OCI-LY3 (cell line): ENCODE data around the gene TIAM2.

Experiments
- H2AFZ ChIP-seq: fragments of 200-600, 300-600 bp; shearing (Covaris generic); 2 replicates; pipeline ENCODE4 v1.6.0; 2014; ENCODE audit warnings: antibody characterized with exemption, low read depth, low read length
- H3K27ac ChIP-seq: fragments of 200-600, 300-600 bp; sonication (generic); 2 replicates; pipeline ENCODE4 v1.5.1; 2014; ENCODE audit warnings: mild to moderate bottlenecking, low read length, moderate library complexity, mixed read lengths
- H3K27me3 ChIP-seq: fragments of 200-600, 300-600 bp; sonication (generic); 2 replicates; pipeline ENCODE4 v1.6.1; 2014; ENCODE audit warnings: low read depth, low read length, mixed read lengths
- H3K36me3 ChIP-seq: fragments of 200-600, 300-600 bp; sonication (generic); replicated peaks from 2 replicates; pipeline ENCODE3; 2014; ENCODE audit warnings: low read depth, low read length, mixed read lengths
- H3K4me1 ChIP-seq: fragments of 300-600, 200-600 bp; sonication (generic); 2 replicates; pipeline ENCODE4 v1.6.1; 2014; ENCODE audit warnings: low read length, mixed read lengths
- H3K4me2 ChIP-seq: fragments of 200-600, 300-600 bp; sonication (generic); 2 replicates; pipeline ENCODE4 v1.6.1; 2014; ENCODE audit warnings: low read length, mixed read lengths
- H3K4me3 ChIP-seq: fragments of 300-600, 200-600 bp; sonication (generic); 2 replicates; pipeline ENCODE4 v1.5.1; 2014; ENCODE audit warnings: antibody characterized with exemption, mild to moderate bottlenecking, low read length, moderate library complexity
- H3K79me2 ChIP-seq: fragments of 300-600, 200-600 bp; shearing (Covaris generic); 2 replicates; pipeline ENCODE4 v1.6.1; 2014; ENCODE audit warnings: mild to moderate bottlenecking, low read length, mixed read lengths
- H3K9ac ChIP-seq: fragments of 300-600, 200-600 bp; shearing (Covaris generic); 2 replicates; pipeline ENCODE4 v1.6.0; 2014; ENCODE audit warnings: mild to moderate bottlenecking, low read length, moderate library complexity
- H3K9me3 ChIP-seq: fragments of 200-600, 300-600 bp; shearing (Covaris generic); 2 replicates; pipeline ENCODE4 v1.6.1; 2014; ENCODE audit warnings: low read length, mixed read lengths; ENCODE audit not compliant: insufficient read depth
- H4K20me1 ChIP-seq: fragments of 200-600, 300-600 bp; sonication (generic); 2 replicates; pipeline ENCODE4 v1.6.1; 2016; ENCODE audit warnings: low read length, mixed read lengths; ENCODE audit not compliant: insufficient read depth
- CTCF ChIP-seq: fragments of 200-600, 300-600 bp; sonication (generic); IDR thresholded peaks from 2 replicates; pipeline ENCODE4 v1.5.1; 2014; ENCODE audit warnings: antibody characterized with exemption, low read length, low read depth
- EZH2phosphoT487 ChIP-seq: fragments of 200-600 bp; shearing (Covaris generic); IDR thresholded peaks from 2 replicates; pipeline ENCODE4 v1.6.1; 2018; ENCODE audit warnings: antibody characterized with exemption, mixed run types, low read depth

TIAM2 gene

GRCh38 chr6:155045561-155046404 is 50.7 kb downstream of the TIAM2 start:
- Histone ChIP-seq H3K4me1 (no peaks in the 10 kb centered on the region), H2AFZ (no peak overlapping the region), H3K79me2 (no peaks in the 10 kb centered on the region), H3K9me3 (no peaks in the 10 kb centered on the region), H3K4me3 (no peak overlapping the region), H3K9ac (no peak overlapping the region), H3K4me2 (no peak overlapping the region), H3K36me3 (no peaks in the 10 kb centered on the region), H4K20me1 (no peaks in the 10 kb centered on the region), H3K27me3 (no peaks in the 10 kb centered on the region), H3K27ac (no peak overlapping the region)
- TF ChIP-seq CTCF (no peak), EZH2phosphoT487 (no peak)

- no peak for TF ChIP-seq CTCF
- no peak for TF ChIP-seq EZH2phosphoT487
- H3K36me3 ChIP-seq = no peaks in the 10 kb centered on the region
- H4K20me1 ChIP-seq = no peaks in the 10 kb centered on the region
- no peak overlapping the region for H2AFZ ChIP-seq
- H3K4me1 ChIP-seq = no peaks in the 10 kb centered on the region
- H3K27ac ChIP-seq = no peak overlapping the region
- no peaks in the 10 kb centered on the region for H3K79me2 ChIP-seq
- H3K4me2 ChIP-seq = no peak overlapping the region
- no peaks in the 10 kb centered on the region for H3K9me3 ChIP-seq
- no peaks in the 10 kb centered on the region for H3K27me3 ChIP-seq
- H3K9ac ChIP-seq = no peak overlapping the region
- no peak overlapping the region for H3K4me3 ChIP-seq
Observed at GRCh38 chr6:155047523-155047922, 52.4 kb downstream of the TIAM2 start.

- Histone ChIP-seq H3K27ac (no peak overlapping the region), H4K20me1 (no peaks in the 10 kb centered on the region), H2AFZ (no peak overlapping the region), H3K4me3 (no peak overlapping the region), H3K79me2 (no peaks in the 10 kb centered on the region), H3K9ac (no peak overlapping the region), H3K4me2 (no peak overlapping the region), H3K36me3 (no peaks in the 10 kb centered on the region), H3K9me3 (no peaks in the 10 kb centered on the region), H3K27me3 (no peaks in the 10 kb centered on the region), H3K4me1 (no peaks in the 10 kb centered on the region)
- TF ChIP-seq EZH2phosphoT487 = no peak
- no peak for TF ChIP-seq CTCF
Observed at GRCh38 chr6:155050311-155050710, 55.2 kb downstream of the TIAM2 start.

- H3K27ac ChIP-seq = no peak overlapping the region
- no peaks in the 10 kb centered on the region for H3K9me3 ChIP-seq
- H3K4me3 ChIP-seq = no peak overlapping the region
- no peak overlapping the region for H3K4me2 ChIP-seq
- no peaks in the 10 kb centered on the region for H3K79me2 ChIP-seq
- no peak overlapping the region for H2AFZ ChIP-seq
- no peaks in the 10 kb centered on the region for H3K4me1 ChIP-seq
- H3K9ac ChIP-seq = no peak overlapping the region
- no peak for TF ChIP-seq CTCF
- no peak for TF ChIP-seq EZH2phosphoT487
- H3K27me3 ChIP-seq = no peaks in the 10 kb centered on the region
- no peaks in the 10 kb centered on the region for H4K20me1 ChIP-seq
- no peaks in the 10 kb centered on the region for H3K36me3 ChIP-seq
Observed at GRCh38 chr6:155054491-155055250, 59.6 kb downstream of the TIAM2 start.
